IMR-90 (cell line): ENCODE measurements around the gene OR10A2.

Experiments
- TF ChIP-seq, protein P1 (sequence below): conservative IDR thresholded peaks from 2 replicates; pipeline ENCODE4 v1.5.1; 2012; ENCODE audit warnings: mild to moderate bottlenecking, low read depth, low read length, improper control_type of control experiment
- TF ChIP-seq, protein P2 (sequence below): fragments of 150-350 bp; IDR thresholded peaks from 2 replicates; pipeline ENCODE4 v1.6.1; 2016; ENCODE audit warnings: low read depth, mild to moderate bottlenecking, low read length, moderate library complexity, borderline replicate concordance

DNA sequence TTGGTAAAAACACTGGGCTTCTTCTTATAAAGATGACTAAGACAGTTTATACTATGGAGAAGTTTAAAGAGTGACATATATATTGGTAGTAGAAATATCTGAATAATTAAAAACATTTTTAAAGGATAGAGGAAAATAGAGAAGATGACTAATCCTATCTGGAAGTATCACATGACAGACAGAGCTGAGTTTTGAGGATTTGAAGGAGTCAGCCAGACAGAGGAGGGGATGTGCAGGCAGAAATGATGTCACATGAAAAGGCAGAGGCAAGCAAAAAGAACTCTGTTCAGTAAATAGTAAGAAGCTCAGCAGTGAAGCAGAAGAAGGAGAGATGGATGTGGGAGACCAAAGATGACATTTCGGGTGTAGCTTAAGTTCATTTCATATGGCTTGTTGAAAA lies 1.6 kb downstream of the OR10A2 start:
- TF ChIP-seq, protein P1, sequence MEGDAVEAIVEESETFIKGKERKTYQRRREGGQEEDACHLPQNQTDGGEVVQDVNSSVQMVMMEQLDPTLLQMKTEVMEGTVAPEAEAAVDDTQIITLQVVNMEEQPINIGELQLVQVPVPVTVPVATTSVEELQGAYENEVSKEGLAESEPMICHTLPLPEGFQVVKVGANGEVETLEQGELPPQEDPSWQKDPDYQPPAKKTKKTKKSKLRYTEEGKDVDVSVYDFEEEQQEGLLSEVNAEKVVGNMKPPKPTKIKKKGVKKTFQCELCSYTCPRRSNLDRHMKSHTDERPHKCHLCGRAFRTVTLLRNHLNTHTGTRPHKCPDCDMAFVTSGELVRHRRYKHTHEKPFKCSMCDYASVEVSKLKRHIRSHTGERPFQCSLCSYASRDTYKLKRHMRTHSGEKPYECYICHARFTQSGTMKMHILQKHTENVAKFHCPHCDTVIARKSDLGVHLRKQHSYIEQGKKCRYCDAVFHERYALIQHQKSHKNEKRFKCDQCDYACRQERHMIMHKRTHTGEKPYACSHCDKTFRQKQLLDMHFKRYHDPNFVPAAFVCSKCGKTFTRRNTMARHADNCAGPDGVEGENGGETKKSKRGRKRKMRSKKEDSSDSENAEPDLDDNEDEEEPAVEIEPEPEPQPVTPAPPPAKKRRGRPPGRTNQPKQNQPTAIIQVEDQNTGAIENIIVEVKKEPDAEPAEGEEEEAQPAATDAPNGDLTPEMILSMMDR: no peak
- TF ChIP-seq, protein P2, sequence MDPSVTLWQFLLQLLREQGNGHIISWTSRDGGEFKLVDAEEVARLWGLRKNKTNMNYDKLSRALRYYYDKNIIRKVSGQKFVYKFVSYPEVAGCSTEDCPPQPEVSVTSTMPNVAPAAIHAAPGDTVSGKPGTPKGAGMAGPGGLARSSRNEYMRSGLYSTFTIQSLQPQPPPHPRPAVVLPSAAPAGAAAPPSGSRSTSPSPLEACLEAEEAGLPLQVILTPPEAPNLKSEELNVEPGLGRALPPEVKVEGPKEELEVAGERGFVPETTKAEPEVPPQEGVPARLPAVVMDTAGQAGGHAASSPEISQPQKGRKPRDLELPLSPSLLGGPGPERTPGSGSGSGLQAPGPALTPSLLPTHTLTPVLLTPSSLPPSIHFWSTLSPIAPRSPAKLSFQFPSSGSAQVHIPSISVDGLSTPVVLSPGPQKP: no peak
